Parathyroid adenoma (tissue), 2 donors: Measurements from ENCODE around the gene MTUS2.
"Not testable (repeated sequence)": the region's sequence is repeated elsewhere in the genome, so short reads cannot be mapped to it uniquely, and the experiment has no call there.

ENCODE experiments used
- H2AFZ ChIP-seq: fragments of 300-600 bp; sonication (generic); one replicate; pipeline ENCODE4 v1.7.0; 2017; ENCODE audit warnings: antibody characterized with exemption, mild to moderate bottlenecking
- H3K27ac ChIP-seq: fragments of 300-600 bp; sonication (generic); one replicate; pipeline ENCODE4 v1.7.0; 2017
- H3K27me3 ChIP-seq: fragments of 300-600 bp; sonication (generic); one replicate; pipeline ENCODE4 v1.7.0; 2017; ENCODE audit warnings: low read length; ENCODE audit not compliant: control insufficient read depth, insufficient read depth
- H3K36me3 ChIP-seq: fragments of 300-600 bp; sonication (generic); one replicate; pipeline ENCODE4 v1.7.0; 2017; ENCODE audit warnings: low read length; ENCODE audit not compliant: control insufficient read depth, insufficient read depth
- H3K4me1 ChIP-seq: fragments of 300-600 bp; sonication (generic); one replicate; pipeline ENCODE4 v1.7.0; 2017; ENCODE audit warnings: control low read depth
- H3K4me2 ChIP-seq: fragments of 300-600 bp; sonication (generic); one replicate; pipeline ENCODE4 v1.7.0; 2017; ENCODE audit warnings: low read length
- H3K4me3 ChIP-seq: fragments of 300-600 bp; sonication (generic); one replicate; pipeline ENCODE4 v1.7.0; 2017; ENCODE audit warnings: low read depth, low read length
- H3K79me2 ChIP-seq: fragments of 300-600 bp; sonication (generic); one replicate; pipeline ENCODE4 v1.7.0; 2017; ENCODE audit warnings: control low read depth
- H3K9ac ChIP-seq: fragments of 300-600 bp; sonication (generic); one replicate; pipeline ENCODE4 v1.7.0; 2017; ENCODE audit warnings: mild to moderate bottlenecking
- H3K9me3 ChIP-seq: fragments of 300-600 bp; sonication (generic); one replicate; pipeline ENCODE4 v1.7.0; 2017; ENCODE audit warnings: low read length; ENCODE audit not compliant: control insufficient read depth
- TF ChIP-seq, protein P1 (sequence below): fragments of 300-600 bp; sonication (generic); IDR thresholded peaks from one replicate; pipeline ENCODE4 v1.7.0; 2017; ENCODE audit warnings: antibody characterized with exemption, mild to moderate bottlenecking
- donor health status: primary hyperparathyroidism.

Gene MTUS2

GRCh38 chr13:29339386-29340272 lies 519.5 kb downstream of the MTUS2 start:
- no peak overlapping the region for H2AFZ ChIP-seq
- H3K36me3 ChIP-seq: no peaks in the 10 kb centered on the region
- no peak overlapping the region for H3K4me2 ChIP-seq
- TF ChIP-seq, protein P1, sequence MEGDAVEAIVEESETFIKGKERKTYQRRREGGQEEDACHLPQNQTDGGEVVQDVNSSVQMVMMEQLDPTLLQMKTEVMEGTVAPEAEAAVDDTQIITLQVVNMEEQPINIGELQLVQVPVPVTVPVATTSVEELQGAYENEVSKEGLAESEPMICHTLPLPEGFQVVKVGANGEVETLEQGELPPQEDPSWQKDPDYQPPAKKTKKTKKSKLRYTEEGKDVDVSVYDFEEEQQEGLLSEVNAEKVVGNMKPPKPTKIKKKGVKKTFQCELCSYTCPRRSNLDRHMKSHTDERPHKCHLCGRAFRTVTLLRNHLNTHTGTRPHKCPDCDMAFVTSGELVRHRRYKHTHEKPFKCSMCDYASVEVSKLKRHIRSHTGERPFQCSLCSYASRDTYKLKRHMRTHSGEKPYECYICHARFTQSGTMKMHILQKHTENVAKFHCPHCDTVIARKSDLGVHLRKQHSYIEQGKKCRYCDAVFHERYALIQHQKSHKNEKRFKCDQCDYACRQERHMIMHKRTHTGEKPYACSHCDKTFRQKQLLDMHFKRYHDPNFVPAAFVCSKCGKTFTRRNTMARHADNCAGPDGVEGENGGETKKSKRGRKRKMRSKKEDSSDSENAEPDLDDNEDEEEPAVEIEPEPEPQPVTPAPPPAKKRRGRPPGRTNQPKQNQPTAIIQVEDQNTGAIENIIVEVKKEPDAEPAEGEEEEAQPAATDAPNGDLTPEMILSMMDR: no peak
- no peaks in the 10 kb centered on the region for H3K79me2 ChIP-seq
- H3K9ac ChIP-seq: no peak overlapping the region
- no peaks in the 10 kb centered on the region for H3K27me3 ChIP-seq
- H3K4me1 ChIP-seq: no peaks in the 10 kb centered on the region
- H3K9me3 ChIP-seq: no peaks in the 10 kb centered on the region
- no peak overlapping the region for H3K27ac ChIP-seq
- H3K4me3 ChIP-seq: no peak overlapping the region

DNA sequence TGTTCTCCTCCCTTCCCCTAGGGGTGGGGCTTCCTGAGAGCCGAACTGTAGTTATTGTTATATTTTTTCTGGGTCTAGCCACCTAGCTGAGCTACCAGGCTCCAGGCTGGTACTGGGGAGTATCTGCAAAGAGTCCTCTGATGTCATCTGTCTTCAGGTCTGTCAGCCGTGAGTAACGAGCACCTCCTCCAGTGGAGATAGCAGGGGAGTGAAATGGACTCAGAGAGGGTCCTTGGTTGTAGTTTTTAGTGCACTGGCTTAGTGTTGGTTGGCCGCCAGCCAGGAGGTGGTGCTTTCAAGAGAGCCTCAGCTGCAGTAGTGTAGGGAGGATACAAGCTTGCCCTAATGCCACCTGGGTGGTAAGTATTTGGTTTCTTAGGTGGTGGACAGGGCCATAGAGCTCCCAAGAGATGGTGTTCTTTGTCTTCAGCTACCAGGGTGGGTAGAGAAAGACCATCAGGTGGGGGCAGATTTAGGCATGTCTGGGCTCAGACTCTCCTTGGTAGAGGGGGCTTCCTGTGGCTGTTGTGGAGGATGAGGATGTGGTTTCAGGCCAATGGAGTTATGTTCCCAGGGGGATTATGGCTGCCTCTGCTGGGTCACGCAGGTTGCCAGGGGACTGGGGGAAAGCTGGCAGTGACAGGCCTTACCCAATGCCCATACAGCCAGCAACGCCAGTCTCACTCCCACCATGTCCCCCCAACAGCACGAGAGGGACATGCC lies 525.9 kb downstream of the MTUS2 start:
- H3K4me3 ChIP-seq, H3K27me3 ChIP-seq, H3K36me3 ChIP-seq, H3K9ac ChIP-seq, H3K9me3 ChIP-seq, H2AFZ ChIP-seq, H3K79me2 ChIP-seq, H3K27ac ChIP-seq, H3K4me1 ChIP-seq, H3K4me2 ChIP-seq: not testable (repeated sequence)

- Histone ChIP-seq H3K36me3 (no peaks in the 10 kb centered on the region), H3K27ac (no peak overlapping the region), H3K9ac (no peak overlapping the region), H2AFZ (no peak overlapping the region), H3K27me3 (no peaks in the 10 kb centered on the region), H3K4me1 (no peaks in the 10 kb centered on the region), H3K4me2 (no peak overlapping the region), H3K79me2 (no peaks in the 10 kb centered on the region), H3K9me3 (no peaks in the 10 kb centered on the region), H3K4me3 (no peak overlapping the region)
- TF ChIP-seq, protein P1: no peak
Observed at GRCh38 chr13:29355029-29355428, 534.9 kb downstream of the MTUS2 start.

DNA sequence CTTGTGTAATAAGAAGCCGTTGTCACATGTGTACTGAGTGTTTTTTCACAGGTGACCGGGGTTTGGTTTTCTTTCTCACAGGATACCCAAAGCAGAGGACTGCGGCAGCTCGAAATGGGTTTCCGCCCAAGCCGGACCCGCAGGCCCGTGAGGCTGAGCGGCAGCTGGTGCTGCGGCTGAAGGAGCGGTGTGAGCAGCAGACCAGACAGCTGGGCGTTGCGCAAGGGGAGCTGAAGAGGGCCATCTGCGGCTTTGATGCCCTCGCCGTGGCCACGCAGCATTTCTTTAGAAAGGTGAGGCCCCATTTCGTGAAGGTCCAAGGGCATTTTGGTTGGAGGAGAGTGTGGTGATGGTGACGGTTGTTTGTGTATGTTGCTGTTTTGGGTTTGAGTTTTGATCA lies 539.0 kb downstream of the MTUS2 start:
- Histone ChIP-seq H3K27me3 (no peaks in the 10 kb centered on the region), H3K4me1 (no peaks in the 10 kb centered on the region), H3K4me2 (no peak overlapping the region), H3K79me2 (no peaks in the 10 kb centered on the region), H2AFZ (no peak overlapping the region), H3K36me3 (no peaks in the 10 kb centered on the region), H3K27ac (no peak overlapping the region), H3K9me3 (no peaks in the 10 kb centered on the region), H3K4me3 (no peak overlapping the region), H3K9ac (no peak overlapping the region)
- TF ChIP-seq, protein P1: no peak

- no peaks in the 10 kb centered on the region for H3K79me2 ChIP-seq
- TF ChIP-seq, protein P1: no peak
- no peaks in the 10 kb centered on the region for H3K27me3 ChIP-seq
- H3K4me3 ChIP-seq: no peak overlapping the region
- no peak overlapping the region for H3K27ac ChIP-seq
- no peak overlapping the region for H3K4me2 ChIP-seq
- H2AFZ ChIP-seq: no peak overlapping the region
- no peak overlapping the region for H3K9ac ChIP-seq
- H3K9me3 ChIP-seq: no peaks in the 10 kb centered on the region
- no peaks in the 10 kb centered on the region for H3K4me1 ChIP-seq
- no peaks in the 10 kb centered on the region for H3K36me3 ChIP-seq
Observed at GRCh38 chr13:29361716-29362115, 541.6 kb downstream of the MTUS2 start.
